Astrocyte (in vitro differentiated cells and primary cell): Measurements from ENCODE around the gene TMPRSS13. TPM values are rescaled to one million over a fixed set of nuclear protein-coding genes. Genes with fewer than 3 reads are reported as not detected.

Experiments
- DNase-seq: peaks from one replicate; pipeline ENCODE4 v3.0.0-alpha.2; 2010; ENCODE audit warnings: low read depth
- FAIRE-seq: peaks from 2 replicates; lab custom pipeline; 2011; peaks lifted over from hg19 to GRCh38; lab: Jason Lieb, UNC
- H2AFZ ChIP-seq: 2 replicates; pipeline ENCODE4 v1.6.0; 2012; ENCODE audit warnings: low read depth, low read length, inconsistent platforms
- H3K27ac ChIP-seq: 2 replicates; pipeline ENCODE4 v1.5.1; 2011; ENCODE audit warnings: low read depth, low read length, inconsistent platforms
- H3K27me3 ChIP-seq: 2 replicates; pipeline ENCODE4 v1.6.0; 2011; ENCODE audit warnings: low read length, inconsistent platforms; ENCODE audit not compliant: insufficient read depth
- H3K36me3 ChIP-seq: 2 replicates; pipeline ENCODE4 v1.5.1; 2011; ENCODE audit warnings: low read length, inconsistent platforms; ENCODE audit not compliant: insufficient read depth
- H3K4me1 ChIP-seq: 2 replicates; pipeline ENCODE4 v1.5.1; 2011; ENCODE audit warnings: low read length, inconsistent platforms; ENCODE audit not compliant: insufficient read depth
- H3K4me2 ChIP-seq: 2 replicates; pipeline ENCODE4 v1.6.0; 2012; ENCODE audit warnings: low read length, inconsistent platforms
- H3K4me3 ChIP-seq: 2 replicates; pipeline ENCODE4 v1.5.1; 2011; ENCODE audit warnings: low read depth, mild to moderate bottlenecking, low read length, inconsistent platforms; ENCODE audit not compliant: insufficient read depth
- H3K79me2 ChIP-seq: 2 replicates; pipeline ENCODE4 v1.6.0; 2012; ENCODE audit warnings: mild to moderate bottlenecking, low read length, inconsistent platforms; ENCODE audit not compliant: insufficient read depth
- H3K9ac ChIP-seq: 2 replicates; pipeline ENCODE4 v1.6.0; 2012; ENCODE audit warnings: mild to moderate bottlenecking, low read length, inconsistent platforms
- H3K9me3 ChIP-seq: 2 replicates; pipeline ENCODE4 v1.5.1; 2012; ENCODE audit warnings: low read depth, mild to moderate bottlenecking, low read length, inconsistent platforms; ENCODE audit not compliant: insufficient read depth
- H4K20me1 ChIP-seq: 2 replicates; pipeline ENCODE4 v1.6.0; 2012; ENCODE audit warnings: low read length, inconsistent platforms; ENCODE audit not compliant: insufficient read depth
- H3K27ac Mint-ChIP-seq: one replicate; pipeline ENCODE4 v1.8.0; 2021; ENCODE audit warnings: mild to moderate bottlenecking, mixed read lengths; ENCODE audit not compliant: unreplicated experiment
- H3K27me3 Mint-ChIP-seq: one replicate; pipeline ENCODE4 v1.8.0; 2021; ENCODE audit warnings: low read depth, mixed read lengths; ENCODE audit not compliant: unreplicated experiment
- H3K36me3 Mint-ChIP-seq: one replicate; pipeline ENCODE4 v1.8.0; 2021; ENCODE audit warnings: low read depth, mixed read lengths; ENCODE audit not compliant: unreplicated experiment
- H3K4me1 Mint-ChIP-seq: one replicate; pipeline ENCODE4 v1.8.0; 2021; ENCODE audit warnings: low read depth, mixed read lengths; ENCODE audit not compliant: unreplicated experiment
- H3K4me3 Mint-ChIP-seq: one replicate; pipeline ENCODE4 v1.8.0; 2021; ENCODE audit warnings: mild to moderate bottlenecking, moderate library complexity, mixed read lengths; ENCODE audit not compliant: unreplicated experiment
- H3K9me3 Mint-ChIP-seq: one replicate; pipeline ENCODE4 v1.8.0; 2021; ENCODE audit warnings: mild to moderate bottlenecking, mixed read lengths; ENCODE audit not compliant: unreplicated experiment
- CTCF ChIP-seq: IDR thresholded peaks from 2 replicates; pipeline ENCODE4 v1.5.1; 2011; ENCODE audit warnings: low read depth, mild to moderate bottlenecking, inconsistent platforms, low read length, moderate library complexity; ENCODE audit not compliant: insufficient read depth
- EZH2 ChIP-seq: IDR thresholded peaks from 2 replicates; pipeline ENCODE4 v1.6.1; 2012; ENCODE audit warnings: mild to moderate bottlenecking, low read length, inconsistent platforms; ENCODE audit not compliant: insufficient read depth
- total RNA-seq: library from RNA; stranded (reverse); gene quantifications from 2 replicates; pipeline ENCODE4 v1.2.1, GENCODE V29; 2021

The TMPRSS13 gene
- total RNA-seq, 1 donor from 2014 or later, result 0.66 TPM

- Mint-ChIP-seq H3K27ac (no peak overlapping the region), H3K4me3 (no peak overlapping the region), H3K36me3 (no peaks in the 10 kb centered on the region), H3K9me3 (no peaks in the 10 kb centered on the region), H3K4me1 (no peaks in the 10 kb centered on the region), H3K27me3 (peaks cover 62% of the 10 kb centered on the region)
- H3K27ac ChIP-seq, result no peak overlapping the region
- H3K4me1 ChIP-seq, result no peaks in the 10 kb centered on the region
- no peaks in the 10 kb centered on the region for H4K20me1 ChIP-seq
- no peak overlapping the region for H3K4me3 ChIP-seq
- no peak overlapping the region for H3K4me2 ChIP-seq
- no peaks in the 10 kb centered on the region for H3K36me3 ChIP-seq
- H3K9me3 ChIP-seq, result no peaks in the 10 kb centered on the region
- no peak overlapping the region for H2AFZ ChIP-seq
- H3K9ac ChIP-seq, result no peak overlapping the region
- no peaks in the 10 kb centered on the region for H3K79me2 ChIP-seq
- FAIRE-seq, result no peak
- H3K27me3 ChIP-seq, result peaks cover 4% of the 10 kb centered on the region
- no peak for DNase-seq
- TF ChIP-seq CTCF (no peak), EZH2 (no peak)
Measured at GRCh38 chr11:117919781-117920221, 9.4 kb downstream of the TMPRSS13 start.

DNA sequence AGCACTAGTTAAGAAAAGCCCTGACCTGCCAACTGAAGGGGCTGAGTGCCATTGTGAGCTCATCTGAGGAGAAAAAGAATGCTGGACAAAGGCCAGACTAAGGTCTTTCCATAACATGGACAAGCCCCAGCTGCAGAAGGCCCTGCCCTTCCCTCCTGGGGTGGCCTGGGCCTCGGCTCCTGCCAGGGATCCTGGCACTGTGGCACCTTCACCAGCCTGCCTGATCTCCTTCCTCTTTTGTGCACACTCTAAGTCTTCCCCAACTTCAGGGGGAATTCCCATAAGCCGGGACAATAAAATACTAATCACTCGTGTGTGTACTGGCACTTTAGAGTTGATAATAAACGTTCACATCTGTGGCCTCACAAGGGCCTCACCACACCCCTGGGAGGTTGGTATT lies 9.9 kb downstream of the TMPRSS13 start:
- Histone ChIP-seq H3K79me2 (no peaks in the 10 kb centered on the region), H4K20me1 (no peaks in the 10 kb centered on the region), H3K9ac (no peak overlapping the region), H2AFZ (no peak overlapping the region), H3K4me1 (no peaks in the 10 kb centered on the region), H3K36me3 (no peaks in the 10 kb centered on the region), H3K27ac (no peak overlapping the region), H3K9me3 (no peaks in the 10 kb centered on the region), H3K27me3 (peaks cover 4% of the 10 kb centered on the region), H3K4me3 (no peak overlapping the region), H3K4me2 (no peak overlapping the region)
- peaks cover 64% of the 10 kb centered on the region for H3K27me3 Mint-ChIP-seq
- FAIRE-seq (no peak), DNase-seq (no peak)
- TF ChIP-seq EZH2, result no peak
- no peak for TF ChIP-seq CTCF
- no peaks in the 10 kb centered on the region for H3K4me1 Mint-ChIP-seq
- H3K27ac Mint-ChIP-seq, result no peak overlapping the region
- H3K9me3 Mint-ChIP-seq, result no peaks in the 10 kb centered on the region
- H3K4me3 Mint-ChIP-seq, result no peak overlapping the region
- H3K36me3 Mint-ChIP-seq, result no peaks in the 10 kb centered on the region

- Histone ChIP-seq H3K27ac (no peak overlapping the region), H4K20me1 (no peaks in the 10 kb centered on the region), H3K9me3 (no peaks in the 10 kb centered on the region), H3K4me2 (no peak overlapping the region), H3K79me2 (no peaks in the 10 kb centered on the region), H3K9ac (no peak overlapping the region), H2AFZ (no peak overlapping the region), H3K36me3 (no peaks in the 10 kb centered on the region), H3K4me3 (no peak overlapping the region), H3K27me3 (peaks cover 4% of the 10 kb centered on the region), H3K4me1 (no peaks in the 10 kb centered on the region)
- Mint-ChIP-seq H3K4me1 (no peaks in the 10 kb centered on the region), H3K36me3 (no peaks in the 10 kb centered on the region), H3K9me3 (no peaks in the 10 kb centered on the region), H3K4me3 (no peak overlapping the region), H3K27ac (no peak overlapping the region), H3K27me3 (peaks cover 66% of the 10 kb centered on the region)
- FAIRE-seq, result no peak
- DNase-seq, result no peak
- TF ChIP-seq EZH2 (no peak), CTCF (no peak)
Measured at GRCh38 chr11:117918366-117919255, 10.6 kb downstream of the TMPRSS13 start.
